K562 (cell line): Measurements from ENCODE around the gene CHAF1A. TPM values are rescaled to one million over a fixed set of nuclear protein-coding genes. Genes with fewer than 3 reads are reported as not detected.

ENCODE experiments used
- ERF ChIP-seq: fragments of 450-650 bp; formaldehyde crosslinking; IDR thresholded peaks from 2 replicates; pipeline ENCODE4 v1.4.0; 2020; ENCODE audit warnings: mild to moderate bottlenecking, mixed read lengths
- HOXB6 ChIP-seq: fragments of 250-450 bp; sonication (Bioruptor Pico); IDR thresholded peaks from 2 replicates; pipeline ENCODE4 v1.5.1; 2022; ENCODE audit warnings: mild to moderate bottlenecking, borderline replicate concordance
- MAZ ChIP-seq, 2 experiments: fragments of 450-650 bp in 1 of 2; sonication (generic) in 1 of 2; formaldehyde crosslinking; IDR thresholded peaks in 1 of 2; conservative IDR thresholded peaks in 1 of 2; 2 replicates each; pipeline versions ENCODE4 v1.4.0 to v1.5.0; 2020; ENCODE audit warnings: mild to moderate bottlenecking in 1 of 2, missing genetic modification reagents in 1 of 2
- MLX ChIP-seq, 2 experiments: fragments of 450-650 bp in 1 of 2; sonication (generic) in 1 of 2; formaldehyde crosslinking; conservative IDR thresholded peaks; 2 replicates each; pipeline versions ENCODE4 v1.4.0 to v1.8.1; 2020 to 2022; ENCODE audit warnings: mild to moderate bottlenecking in 1 of 2, missing genetic modification reagents in 1 of 2
- MTF1 ChIP-seq: fragments of 250-450 bp; sonication (Bioruptor Pico); IDR thresholded peaks from 2 replicates; pipeline ENCODE4 v1.9.0; 2021; ENCODE audit warnings: moderate library complexity, mild to moderate bottlenecking, inconsistent platforms, borderline replicate concordance
- NCOR1 ChIP-seq: fragments of 450-650 bp; IDR thresholded peaks from 2 replicates; pipeline ENCODE4 v1.6.1; 2016; ENCODE audit warnings: mild to moderate bottlenecking, moderate library complexity
- NFE2 ChIP-seq: IDR thresholded peaks from 2 replicates; pipeline ENCODE4 v1.6.1; 2014; ENCODE audit warnings: antibody characterized with exemption, low read depth
- NFIC ChIP-seq: fragments of 450-650 bp; IDR thresholded peaks from 2 replicates; pipeline ENCODE4 v1.6.1; 2017; ENCODE audit warnings: mild to moderate bottlenecking, inconsistent platforms
- NR2C1 ChIP-seq, 2 experiments: fragments of 450-650 bp; IDR thresholded peaks; 2 replicates each; pipeline ENCODE4 v1.6.1; 2017; ENCODE audit warnings: mild to moderate bottlenecking in 2 of 2, antibody characterized with exemption in 1 of 2, inconsistent platforms in 1 of 2, missing compliant biosample characterization in 1 of 2, missing genetic modification characterization in 1 of 2
- POLR2A ChIP-seq: fragments of 450-650 bp; conservative IDR thresholded peaks from 2 replicates; pipeline ENCODE4 v1.6.1; 2016
- SIRT6 ChIP-seq: IDR thresholded peaks from one replicate; pipeline ENCODE4 v1.6.1; 2012; ENCODE audit warnings: low read depth, mild to moderate bottlenecking, control low read depth, inconsistent platforms, low read length, moderate library complexity
- SMARCA4 ChIP-seq: fragments of 450-650 bp; IDR thresholded peaks from 2 replicates; pipeline ENCODE4 v1.6.1; 2016
- TEAD4 ChIP-seq, 2 experiments: sonication (generic) in 1 of 2; formaldehyde crosslinking in 1 of 2; IDR thresholded peaks; 2 replicates each; pipeline versions ENCODE4 v1.6.1 to v1.8.0; 2012 to 2022; ENCODE audit warnings: borderline replicate concordance in 1 of 2, inconsistent platforms in 1 of 2, low read length in 1 of 2, mild to moderate bottlenecking in 1 of 2, missing genetic modification reagents in 1 of 2
- U2AF2 ChIP-seq: fragments of 200-400 bp; formaldehyde crosslinking; optimal IDR thresholded peaks from 2 replicates; pipeline ENCODE3; 2017; ENCODE audit warnings: low read depth, mild to moderate bottlenecking, low read length
- ZBTB49 ChIP-seq: sonication (generic); formaldehyde crosslinking; IDR thresholded peaks from 2 replicates; pipeline ENCODE4 v1.8.0; 2022; ENCODE audit warnings: missing genetic modification reagents, mild to moderate bottlenecking, borderline replicate concordance
- ZFP1 ChIP-seq: fragments of 450-650 bp; formaldehyde crosslinking; IDR thresholded peaks from 2 replicates; pipeline ENCODE4 v1.4.0; 2020; ENCODE audit warnings: mild to moderate bottlenecking, mixed read lengths
- ZNF140 ChIP-seq: fragments of 250-450 bp; sonication (Bioruptor Pico); IDR thresholded peaks from 2 replicates; pipeline ENCODE4 v1.8.0; 2021; ENCODE audit warnings: moderate library complexity, mild to moderate bottlenecking, inconsistent platforms
- ZNF239 ChIP-seq: fragments of 250-450 bp; sonication (Bioruptor Pico); IDR thresholded peaks from 2 replicates; pipeline ENCODE4 v1.4.0; 2020; ENCODE audit warnings: mild to moderate bottlenecking
- ZNF282 ChIP-seq: sonication (generic); formaldehyde crosslinking; IDR thresholded peaks from 2 replicates; pipeline ENCODE4 v1.8.1; 2023; ENCODE audit warnings: missing genetic modification reagents
- polyA plus RNA-seq, 8 experiments: library from polyadenylated mRNA; depleted of rRNA in 4 of 8; stranded (reverse) in 5 of 8; unstranded in 3 of 8; fragments of >200 nt; fragmentation: Nextera tagmentation in 2 of 8; fragmentation: Illumina TruSeq in 1 of 8; extraction: Ambion mirVana in 2 of 8; extraction: Trizol in 1 of 8; gene quantifications; 2 replicates each; pipeline versions ENCODE4 v1.2.1 to v1.2.3, GENCODE V29; 2011 to 2014; ENCODE audit warnings: inconsistent platforms in 1 of 8, missing spikeins in 1 of 8
- total RNA-seq, 7 experiments: library from RNA; depleted of rRNA in 6 of 7; stranded (reverse); fragments of >200 nt in 6 of 7; fragmentation: Illumina TruSeq in 2 of 7; extraction: Trizol in 2 of 7; gene quantifications; 2 replicates each; pipeline versions ENCODE4 v1.2.1 to v1.2.3, GENCODE V29; 2011 to 2021; ENCODE audit warnings: low replicate concordance in 1 of 7
- TF ChIP-seq, protein P1 (sequence below): fragments of 450-650 bp; formaldehyde crosslinking; IDR thresholded peaks from 2 replicates; pipeline ENCODE4 v1.4.0; 2020; ENCODE audit warnings: mild to moderate bottlenecking, mixed read lengths

CHAF1A gene
- total and polyA plus RNA-seq, 9 of the 15 experiments (the other 6 are each of a cell fraction or from before 2014, with no cell fraction given) = 1.6 to 86.9 (median 45.2) TPM

- TF ChIP-seq TEAD4 (IDR thresholded peaks at IDR 0.05; ENCODE audit: low read length) (peak; percentile 88), TEAD4 (CRISPR knock-in tag; IDR thresholded peaks at IDR 0.05; ENCODE audit: borderline replicate concordance) (no peak), POLR2A (no peak), HOXB6 (CRISPR knock-in tag) (no peak), SMARCA4 (peak; percentile 93), ZBTB49 (CRISPR knock-in tag) (no peak), NFIC (peak; percentile 95), ERF (CRISPR knock-in tag) (no peak), MTF1 (CRISPR knock-in tag) (no peak), ZFP1 (CRISPR knock-in tag) (no peak), NFE2 (peak; percentile 35; the same call in 1 of the 2 replicates), U2AF2 (no peak), SIRT6 (no peak), ZNF239 (CRISPR knock-in tag) (no peak), ZNF282 (no peak), ZNF140 (no peak), MAZ (CRISPR knock-in tag; conservative IDR thresholded peaks at IDR 0.05 in 1 of 2, IDR thresholded peaks at IDR 0.05 in 1 of 2) (peak in 1 of 2 experiments; percentile 90; a peak in 2 of 4 replicates), NR2C1 (IDR thresholded peaks at IDR 0.05) (peak; percentile 39; the same call in 1 of the 2 replicates), NR2C1 (tag; IDR thresholded peaks at IDR 0.05) (0 out of 2 replicates have a peak, but pooled peaks have one; percentile 48), MLX (CRISPR knock-in tag; conservative IDR thresholded peaks at IDR 0.05) (0 out of 4 replicates have a peak, but pooled peaks of 1 of the 2 experiments have one; percentile 65), NCOR1 (peak; percentile 88)
- TF ChIP-seq, protein P1, sequence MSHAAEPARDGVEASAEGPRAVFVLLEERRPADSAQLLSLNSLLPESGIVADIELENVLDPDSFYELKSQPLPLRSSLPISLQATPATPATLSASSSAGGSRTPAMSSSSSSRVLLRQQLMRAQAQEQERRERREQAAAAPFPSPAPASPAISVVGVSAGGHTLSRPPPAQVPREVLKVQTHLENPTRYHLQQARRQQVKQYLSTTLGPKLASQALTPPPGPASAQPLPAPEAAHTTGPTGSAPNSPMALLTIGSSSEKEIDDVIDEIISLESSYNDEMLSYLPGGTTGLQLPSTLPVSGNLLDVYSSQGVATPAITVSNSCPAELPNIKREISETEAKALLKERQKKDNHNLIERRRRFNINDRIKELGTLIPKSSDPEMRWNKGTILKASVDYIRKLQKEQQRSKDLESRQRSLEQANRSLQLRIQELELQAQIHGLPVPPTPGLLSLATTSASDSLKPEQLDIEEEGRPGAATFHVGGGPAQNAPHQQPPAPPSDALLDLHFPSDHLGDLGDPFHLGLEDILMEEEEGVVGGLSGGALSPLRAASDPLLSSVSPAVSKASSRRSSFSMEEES = no peak
These were observed 27.0 kb upstream of the CHAF1A start (continued) for GRCh38 chr19:4375164-4376027.
